GM21786 (cell line): Measurements from ENCODE around the gene PSD.

Experiments used
- ATAC-seq: cut with Tn5 transposase; IDR thresholded peaks from one replicate; pipeline ENCODE4 v1.9.1; 2021; ENCODE audit not compliant: unreplicated experiment

The PSD gene

GRCh38 chr10:102393411-102394078 lies 25.0 kb downstream of the PSD start:
- ATAC-seq, result no peak

- ATAC-seq, result no peak
These were observed 26.3 kb downstream of the PSD start for GRCh38 chr10:102392306-102392705.

- ATAC-seq, result no peak
These were observed 28.7 kb downstream of the PSD start for GRCh38 chr10:102389894-102390293.

- no peak for ATAC-seq
These were observed 33.8 kb downstream of the PSD start for GRCh38 chr10:102384606-102385429.

GRCh38 chr10:102384053-102384452 lies 34.5 kb downstream of the PSD start:
- no peak for ATAC-seq

GRCh38 chr10:102382871-102383270 lies 35.7 kb downstream of the PSD start:
- no peak for ATAC-seq

GRCh38 chr10:102381983-102382382 lies 36.6 kb downstream of the PSD start:
- ATAC-seq, result no peak

- ATAC-seq, result no peak
These were observed 39.2 kb downstream of the PSD start for GRCh38 chr10:102379383-102379782.

- ATAC-seq, result no peak
These were observed 41.7 kb downstream of the PSD start for GRCh38 chr10:102376901-102377300.

GRCh38 chr10:102375867-102376266 lies 42.7 kb downstream of the PSD start:
- ATAC-seq, result no peak

- no peak for ATAC-seq
These were observed 43.3 kb downstream of the PSD start for GRCh38 chr10:102375250-102375649.

GRCh38 chr10:102371295-102371694 lies 47.3 kb downstream of the PSD start:
- no peak for ATAC-seq

GRCh38 chr10:102368077-102368476 lies 50.5 kb downstream of the PSD start:
- ATAC-seq, result no peak

GRCh38 chr10:102367441-102367840 lies 51.1 kb downstream of the PSD start:
- no peak for ATAC-seq

GRCh38 chr10:102358712-102359382 lies 59.7 kb downstream of the PSD start:
- ATAC-seq, result no peak

- no peak for ATAC-seq
These were observed 64.1 kb downstream of the PSD start for GRCh38 chr10:102354451-102354850.
